Spleen (tissue), 11 donors: ENCODE measurements around the gene VGLL4. TPM values are rescaled to one million over a fixed set of nuclear protein-coding genes. Genes with fewer than 3 reads are reported as not detected.

Experiments
- DNase-seq: peaks from one replicate; pipeline ENCODE4 v3.0.0-alpha.2; 2020
- H3K27ac ChIP-seq, 8 donors: fragments of 200-600 bp; sonication (generic) in 7 of 8; 1 replicate in 4 of 8; 2 replicates in 4 of 8; pipeline versions ENCODE4 v1.5.0 to v1.8.0; 2016 to 2021; ENCODE audit warnings: inconsistent platforms in 4 of 8, mild to moderate bottlenecking in 4 of 8, moderate library complexity in 1 of 8
- H3K27me3 ChIP-seq, 7 donors: fragments of 200-600 bp; sonication (generic) in 6 of 7; replicated peaks in 1 of 7; 1 replicate in 4 of 7; 2 replicates in 3 of 7; pipeline versions ENCODE4 v1.5.0 to v1.8.0; 2016 to 2021; ENCODE audit warnings: inconsistent platforms in 3 of 7, mild to moderate bottlenecking in 1 of 7
- H3K36me3 ChIP-seq, 6 donors: fragments of 200-600 bp; sonication (generic) in 5 of 6; 1 replicate in 4 of 6; 2 replicates in 2 of 6; pipeline versions ENCODE4 v1.5.0 to v1.8.0; 2016 to 2021; ENCODE audit warnings: inconsistent platforms in 2 of 6
- H3K4me1 ChIP-seq, 6 donors: fragments of 200-600 bp; sonication (generic) in 5 of 6; 1 replicate in 3 of 6; 2 replicates in 3 of 6; pipeline versions ENCODE4 v1.5.0 to v1.8.0; 2016 to 2021; ENCODE audit warnings: inconsistent platforms in 3 of 6
- H3K4me3 ChIP-seq, 8 donors: fragments of 200-600 bp; sonication (generic) in 7 of 8; 1 replicate in 4 of 8; 2 replicates in 4 of 8; pipeline versions ENCODE4 v1.5.0 to v1.8.0; 2016 to 2021; ENCODE audit warnings: inconsistent platforms in 4 of 8, mild to moderate bottlenecking in 4 of 8, moderate library complexity in 2 of 8
- H3K9me3 ChIP-seq, 8 donors: fragments of 200-600 bp; sonication (generic) in 7 of 8; 1 replicate in 4 of 8; 2 replicates in 4 of 8; pipeline versions ENCODE4 v1.5.0 to v1.8.0; 2016 to 2021; ENCODE audit warnings: inconsistent platforms in 4 of 8
- CTCF ChIP-seq, 11 experiments: fragments of 200-600 bp in 7 of 11; fragments of 450-650 bp in 4 of 11; sonication (generic) in 4 of 11; IDR thresholded peaks in 8 of 11; conservative IDR thresholded peaks in 3 of 11; 1 replicate in 7 of 11; 2 replicates in 4 of 11; pipeline versions ENCODE4 v1.4.0 to v1.8.0; 2016 to 2021; ENCODE audit warnings: antibody characterized with exemption in 11 of 11, inconsistent platforms in 4 of 11, mild to moderate bottlenecking in 1 of 11
- POLR2A ChIP-seq, 3 donors: fragments of 450-650 bp; IDR thresholded peaks; one replicate each; pipeline ENCODE4 v1.5.1; 2017; ENCODE audit warnings: antibody characterized with exemption in 3 of 3, mild to moderate bottlenecking in 1 of 3
- POLR2AphosphoS5 ChIP-seq, 3 donors: sonication (generic); formaldehyde crosslinking; IDR thresholded peaks; one replicate each; pipeline ENCODE4 v1.5.1; 2017; ENCODE audit warnings: antibody characterized with exemption in 3 of 3
- WGBS, 5 donors: extraction: QIAGEN DNeasy Blood & Tissue Kit in 3 of 5; methylation state at CpG; one replicate each; pipeline versions ENCODE4 v1.1.5 to v1.1.7; 2013 to 2018; 5-methylcytosine and 5-hydroxymethylcytosine counted together
- intact Hi-C: fragments of 100-400 bp; cut with DNase I; formaldehyde crosslinking; loops from one replicate; pipeline ENCODE4 v1.15.0; 2023; ENCODE audit warnings: low total_unique reads
- polyA plus RNA-seq, 3 donors: library from polyadenylated mRNA; stranded (reverse); fragments of 200-250 nt; gene quantifications; one replicate each; pipeline ENCODE4 v1.2.1, GENCODE V29; 2013
- total RNA-seq, 7 donors: library from RNA; depleted of rRNA in 3 of 7; stranded (reverse); fragments of >200 nt in 3 of 7; fragmentation: NEBNext Ultra II Directional in 4 of 7; extraction: Animal tissue kit (Norgen Biotek cat#: 25700) in 4 of 7; gene quantifications; one replicate each; pipeline versions ENCODE4 v1.1.0 to v1.2.1, GENCODE V29; 2016 to 2021
- donor health status: healthy with polysubstance abuse.
- donor health status: DM: no; HTN: no; CAD: no; lungs with moderate emphysema.
- donor health status: DM: no; HTN: no; CAD: no.
- donor health status: Bipolar disorder and iron deficiency.
- donor health status: healthy.
- donor health status: DM: no; HTN: no; CAD: no.
- donor health status: DM: yes; HTN: yes; CAD: no.

Gene VGLL4
- total and polyA plus RNA-seq, 10 donors, result 13.5 to 80.2 (median 50.8) TPM

GRCh38 chr3:11583235-11583634, 60.5 kb downstream of the VGLL4 start:
- Histone ChIP-seq H3K36me3 (peaks cover 0 to 14% (median 0%) of the 10 kb centered on the region in 6 donors), H3K27ac (peak overlapping the region in 3 of 8 donors; percentile 32 to 67 (median 58)), H3K4me1 (peaks cover 12 to 80% (median 40%) of the 10 kb centered on the region in 6 donors), H3K9me3 (no peaks in the 10 kb centered on the region), H3K4me3 (no peak overlapping the region), H3K27me3 (no peaks in the 10 kb centered on the region)
- DNase-seq, result no peak
- TF ChIP-seq POLR2AphosphoS5 (IDR thresholded peaks at IDR 0.05), result no peak
- intact Hi-C loops, result loop anchor here (10.0 kb wide), 1 partner anchor 52 kb away; no protein-coding TSS in a partner anchor

DNA sequence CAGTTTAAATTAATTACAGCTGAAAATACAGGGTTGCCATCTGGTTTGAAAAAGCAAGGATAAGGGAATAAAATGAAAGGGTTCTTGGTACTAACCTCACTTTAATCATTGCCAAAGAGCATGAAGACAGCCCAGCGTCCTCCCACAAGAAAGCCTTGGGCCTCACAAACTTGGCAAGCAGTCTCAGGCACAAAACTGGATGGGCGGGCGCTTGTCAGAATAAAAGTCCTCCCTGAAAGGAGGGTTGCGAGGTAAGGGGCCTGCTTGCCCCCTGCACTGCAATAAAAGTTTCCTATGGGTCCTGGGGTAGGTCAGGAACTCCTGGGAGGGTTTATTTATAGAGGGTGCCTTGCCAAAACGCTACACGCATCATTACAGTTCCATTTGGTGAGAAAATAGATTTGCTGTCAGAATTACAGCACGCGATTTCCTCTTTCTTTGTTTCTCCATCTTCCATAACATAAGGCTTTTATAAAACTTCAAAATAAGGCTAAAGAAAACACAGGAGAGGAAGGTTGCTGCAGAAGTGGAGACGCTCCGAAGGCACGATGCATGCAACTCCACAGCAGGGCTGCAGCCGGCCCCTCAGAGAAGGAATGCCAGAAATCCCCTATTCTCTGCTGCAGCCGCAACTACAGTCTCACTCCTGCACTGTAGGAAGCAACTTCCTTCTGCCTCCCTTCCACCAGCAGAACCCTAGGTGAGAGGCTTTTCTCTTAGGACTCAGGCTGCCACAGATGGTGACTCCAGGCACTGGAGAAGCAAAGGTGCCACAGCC, 61.3 kb downstream of the VGLL4 start:
- TF ChIP-seq CTCF (IDR thresholded peaks at IDR 0.05 in 8 of 11, conservative IDR thresholded peaks at IDR 0.05 in 3 of 11) (no peak), POLR2AphosphoS5 (IDR thresholded peaks at IDR 0.05) (peak in 1 of 3 donors; percentile 24)
- 13 to 16% (median 15%) methylated on average over 13 of the region's 13 CpGs for WGBS, 5 donors
- DNase-seq, result no peak
- peaks cover 12 to 80% (median 41%) of the 10 kb centered on the region in 6 donors for H3K4me1 ChIP-seq
- H3K4me3 ChIP-seq, result peak overlapping the region in 6 of 8 donors; percentile 4 to 43 (median 9)
- intact Hi-C loops, result loop anchor here (10.0 kb wide), 1 partner anchor 52 kb away; no protein-coding TSS in a partner anchor
- no peaks in the 10 kb centered on the region for H3K9me3 ChIP-seq
- H3K27ac ChIP-seq, result peak overlapping the region in 5 of 8 donors; percentile 50 to 67 (median 58)
- peaks cover 0 to 6% (median 0%) of the 10 kb centered on the region in 6 donors for H3K36me3 ChIP-seq
- H3K27me3 ChIP-seq, result no peaks in the 10 kb centered on the region

GRCh38 chr3:11581237-11582190, 62.2 kb downstream of the VGLL4 start:
- intact Hi-C loops, result loop anchor here (10.0 kb wide), 1 partner anchor 53 kb away; no protein-coding TSS in a partner anchor
- Histone ChIP-seq H3K27me3 (no peaks in the 10 kb centered on the region), H3K9me3 (no peaks in the 10 kb centered on the region), H3K36me3 (peaks cover 0 to 6% (median 0%) of the 10 kb centered on the region in 6 donors), H3K4me1 (peaks cover 15 to 80% (median 42%) of the 10 kb centered on the region in 6 donors), H3K4me3 (peak overlapping the region in 6 of 8 donors; percentile 4 to 43 (median 9)), H3K27ac (peak overlapping the region in 5 of 8 donors; percentile 50 to 67 (median 58))
- TF ChIP-seq POLR2AphosphoS5 (IDR thresholded peaks at IDR 0.05), result no peak
- no peak for TF ChIP-seq CTCF (IDR thresholded peaks at IDR 0.05 in 8 of 11, conservative IDR thresholded peaks at IDR 0.05 in 3 of 11)
- TF ChIP-seq POLR2A (IDR thresholded peaks at IDR 0.05), result no peak
- DNase-seq, result no peak
- 68 to 77% (median 72%) methylated on average over 16 of the region's 16 CpGs for WGBS, 5 donors

- Histone ChIP-seq H3K27me3 (no peaks in the 10 kb centered on the region), H3K27ac (no peak overlapping the region), H3K4me1 (peaks cover 18 to 80% (median 46%) of the 10 kb centered on the region in 6 donors), H3K4me3 (no peak overlapping the region), H3K36me3 (peaks cover 0 to 9% (median under 1%) of the 10 kb centered on the region in 6 donors), H3K9me3 (no peaks in the 10 kb centered on the region)
- DNase-seq, result no peak
- TF ChIP-seq POLR2AphosphoS5 (IDR thresholded peaks at IDR 0.05) (no peak), POLR2A (IDR thresholded peaks at IDR 0.05) (no peak), CTCF (IDR thresholded peaks at IDR 0.05 in 8 of 11, conservative IDR thresholded peaks at IDR 0.05 in 3 of 11) (no peak)
- intact Hi-C loops, result loop anchor here (10.0 kb wide), 1 partner anchor 54 kb away; no protein-coding TSS in a partner anchor
- 78 to 92% (median 85%) methylated on average over 2 of the region's 2 CpGs for WGBS, 5 donors
Observed at GRCh38 chr3:11580645-11581044, 63.1 kb downstream of the VGLL4 start.
